H1 (cell line): Measurements from ENCODE around the gene SLC4A7. TPM values are rescaled to one million over a fixed set of nuclear protein-coding genes. Genes with fewer than 3 reads are reported as not detected.

ENCODE experiments used
- BRCA1 ChIP-seq: IDR thresholded peaks from 2 replicates; pipeline ENCODE4 v1.6.1; 2012; ENCODE audit warnings: low read depth, low read length, improper control_type of control experiment
- CHD2 ChIP-seq: IDR thresholded peaks from 2 replicates; pipeline ENCODE4 v1.6.1; 2012; ENCODE audit warnings: low read length, improper control_type of control experiment
- CTBP2 ChIP-seq: IDR thresholded peaks from 2 replicates; pipeline ENCODE4 v1.7.0; 2011; ENCODE audit warnings: borderline replicate concordance, mild to moderate bottlenecking, moderate library complexity, mixed read lengths, low read length; ENCODE audit not compliant: insufficient read depth, insufficient read length
- EGR1 ChIP-seq: IDR thresholded peaks from 2 replicates; pipeline ENCODE4 v1.6.1; 2011; ENCODE audit warnings: low read depth, low read length, borderline replicate concordance
- FOSL1 ChIP-seq: IDR thresholded peaks from 2 replicates; pipeline ENCODE4 v1.6.1; 2011; ENCODE audit warnings: mild to moderate bottlenecking, low read depth, low read length, moderate library complexity; ENCODE audit not compliant: insufficient read depth
- GTF2F1 ChIP-seq: IDR thresholded peaks from 2 replicates; pipeline ENCODE4 v1.6.1; 2012; ENCODE audit warnings: low read depth, low read length, improper control_type of control experiment, borderline replicate concordance
- MAFK ChIP-seq: IDR thresholded peaks from 2 replicates; pipeline ENCODE4 v1.6.1; 2012; ENCODE audit warnings: low read depth, mild to moderate bottlenecking, improper control_type of control experiment, low read length
- PHF8 ChIP-seq: fragments of 200-600 bp; sonication (generic); conservative IDR thresholded peaks from 2 replicates; pipeline ENCODE4 v1.7.1; 2012; ENCODE audit warnings: low read depth, mild to moderate bottlenecking, inconsistent platforms, low read length, moderate library complexity
- POLR2A ChIP-seq, 2 experiments: IDR thresholded peaks; 1 replicate in 1 of 2; 2 replicates in 1 of 2; pipeline ENCODE4 v1.6.1; 2011; ENCODE audit warnings: low read depth in 2 of 2, low read length in 2 of 2, mild to moderate bottlenecking in 2 of 2; ENCODE audit errors: control extremely low read depth in 1 of 2
- RBBP5 ChIP-seq: IDR thresholded peaks from 2 replicates; pipeline ENCODE4 v1.7.1; 2012; ENCODE audit warnings: low read depth, mild to moderate bottlenecking, inconsistent platforms, low read length, moderate library complexity, borderline replicate concordance
- RFX5 ChIP-seq: IDR thresholded peaks from 2 replicates; pipeline ENCODE4 v1.6.1; 2011; ENCODE audit warnings: low read depth, low read length, improper control_type of control experiment, borderline replicate concordance
- RNF2 ChIP-seq: fragments of 200-900, 300-1000 bp; sonication (generic); IDR thresholded peaks from 2 replicates; pipeline ENCODE4 v1.7.1; 2016; ENCODE audit warnings: borderline replicate concordance, low read depth, mild to moderate bottlenecking, antibody characterized with exemption, low read length; ENCODE audit not compliant: poor library complexity, severe bottlenecking; ENCODE audit errors: missing control alignments
- SIN3A ChIP-seq, 2 experiments: IDR thresholded peaks in 1 of 2; conservative IDR thresholded peaks in 1 of 2; 2 replicates each; pipeline ENCODE4 v1.6.1; 2011 to 2012; ENCODE audit warnings: low read length in 2 of 2, improper control_type of control experiment in 1 of 2, low read depth in 1 of 2, mild to moderate bottlenecking in 1 of 2
- polyA plus RNA-seq, 7 experiments: library from polyadenylated mRNA; depleted of rRNA in 3 of 7; stranded (reverse) in 5 of 7; unstranded in 2 of 7; fragments of >200 nt in 5 of 7; fragments of 200-250 nt in 2 of 7; gene quantifications; 1 replicate in 5 of 7; 2 replicates in 1 of 7; 4 replicates in 1 of 7; pipeline versions ENCODE4 v1.2.1 to v1.2.3, GENCODE V29; 2011 to 2013; ENCODE audit warnings: missing spikeins in 2 of 7, mixed read lengths in 2 of 7
- total RNA-seq: library from RNA; stranded (reverse); fragmentation: NEBNext Ultra II Directional; extraction: Animal tissue kit (Norgen Biotek cat#: 25700); gene quantifications from 2 replicates; pipeline ENCODE4 v1.2.1, GENCODE V29; 2021
- TF ChIP-seq, protein P1 (sequence below): IDR thresholded peaks from 2 replicates; pipeline ENCODE4 v1.6.1; 2012; ENCODE audit warnings: inconsistent platforms
- TF ChIP-seq, protein P2 (sequence below): IDR thresholded peaks from 2 replicates; pipeline ENCODE4 v1.6.1; 2012; ENCODE audit warnings: low read length, inconsistent platforms

SLC4A7 gene
- total and polyA plus RNA-seq, 2 of the 8 experiments (the other 6 are each of a cell fraction or from before 2014, with no cell fraction given) = 14.9 to 70.5 TPM

GRCh38 chr3:27368831-27369607, 115.2 kb downstream of the SLC4A7 start, which contains the start of gene NEK10 (continued):
- TF ChIP-seq CTBP2 (no peak), PHF8 (no peak), RFX5 (peak; percentile 80), EGR1 (no peak), CHD2 (peak; percentile 91), GTF2F1 (no peak), FOSL1 (no peak), MAFK (no peak), SIN3A (conservative IDR thresholded peaks at IDR 0.05 in 1 of 2, IDR thresholded peaks at IDR 0.05 in 1 of 2; ENCODE audit: low read depth in 1 of 2, low read length in 2 of 2) (peak; percentile 99 to 100), BRCA1 (no peak), POLR2A (IDR thresholded peaks at IDR 0.05; ENCODE audit: control extremely low read depth in 1 of 2, low read depth in 2 of 2, low read length in 2 of 2) (no peak), RNF2 (no peak), RBBP5 (0 out of 2 replicates have a peak, but pooled peaks have one; percentile 32)
- TF ChIP-seq, protein P1, sequence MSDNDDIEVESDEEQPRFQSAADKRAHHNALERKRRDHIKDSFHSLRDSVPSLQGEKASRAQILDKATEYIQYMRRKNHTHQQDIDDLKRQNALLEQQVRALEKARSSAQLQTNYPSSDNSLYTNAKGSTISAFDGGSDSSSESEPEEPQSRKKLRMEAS = peak; percentile 59
- TF ChIP-seq, protein P2, sequence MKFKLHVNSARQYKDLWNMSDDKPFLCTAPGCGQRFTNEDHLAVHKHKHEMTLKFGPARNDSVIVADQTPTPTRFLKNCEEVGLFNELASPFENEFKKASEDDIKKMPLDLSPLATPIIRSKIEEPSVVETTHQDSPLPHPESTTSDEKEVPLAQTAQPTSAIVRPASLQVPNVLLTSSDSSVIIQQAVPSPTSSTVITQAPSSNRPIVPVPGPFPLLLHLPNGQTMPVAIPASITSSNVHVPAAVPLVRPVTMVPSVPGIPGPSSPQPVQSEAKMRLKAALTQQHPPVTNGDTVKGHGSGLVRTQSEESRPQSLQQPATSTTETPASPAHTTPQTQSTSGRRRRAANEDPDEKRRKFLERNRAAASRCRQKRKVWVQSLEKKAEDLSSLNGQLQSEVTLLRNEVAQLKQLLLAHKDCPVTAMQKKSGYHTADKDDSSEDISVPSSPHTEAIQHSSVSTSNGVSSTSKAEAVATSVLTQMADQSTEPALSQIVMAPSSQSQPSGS = no peak
- TF ChIP-seq, all 59 proteins: peak for 18
